GM18517 (cell line): ENCODE measurements around the gene FOXL3.
"Not testable (repeated sequence)": the region's sequence is repeated elsewhere in the genome, so short reads cannot be mapped to it uniquely, and the experiment has no call there.

Source experiments
- ATAC-seq: cut with Tn5 transposase; IDR thresholded peaks from one replicate; pipeline ENCODE4 v1.9.1; 2021; ENCODE audit warnings: mild to moderate bottlenecking, moderate library complexity; ENCODE audit not compliant: unreplicated experiment

The FOXL3 gene

DNA sequence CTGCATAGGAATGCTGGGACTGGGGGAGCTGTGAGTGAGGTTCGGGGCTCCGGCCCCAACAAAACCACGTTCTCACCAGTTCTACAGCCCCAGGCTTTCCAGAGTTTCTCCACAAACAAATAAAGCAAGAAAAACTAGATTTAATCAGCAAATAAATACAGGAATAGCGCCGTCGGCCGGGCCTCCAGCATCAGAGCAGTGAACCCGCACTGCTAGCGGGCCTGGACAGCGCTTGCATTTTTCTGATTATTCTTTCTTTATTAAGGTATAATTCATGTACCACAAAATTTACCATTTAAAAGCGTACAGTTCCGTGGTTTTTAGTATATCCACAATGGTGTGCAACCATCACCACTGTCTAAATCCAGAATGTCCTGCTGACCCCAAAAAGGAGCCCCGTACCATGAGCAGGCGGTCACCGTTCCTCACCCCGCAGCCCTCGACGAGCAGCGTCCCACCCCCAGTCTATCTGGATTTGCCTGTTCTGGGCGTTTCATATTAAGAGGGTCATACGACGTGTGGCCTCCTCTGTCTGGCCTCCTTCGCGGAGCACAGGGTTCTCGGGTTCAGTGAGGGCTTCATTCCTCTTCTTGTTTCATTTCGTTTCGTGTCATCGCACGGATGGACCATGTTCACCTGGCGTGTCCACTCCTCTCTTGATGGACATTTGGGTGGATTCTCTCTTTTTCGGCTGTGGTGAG, 35.5 kb upstream of the FOXL3 start:
- no peak for ATAC-seq

DNA sequence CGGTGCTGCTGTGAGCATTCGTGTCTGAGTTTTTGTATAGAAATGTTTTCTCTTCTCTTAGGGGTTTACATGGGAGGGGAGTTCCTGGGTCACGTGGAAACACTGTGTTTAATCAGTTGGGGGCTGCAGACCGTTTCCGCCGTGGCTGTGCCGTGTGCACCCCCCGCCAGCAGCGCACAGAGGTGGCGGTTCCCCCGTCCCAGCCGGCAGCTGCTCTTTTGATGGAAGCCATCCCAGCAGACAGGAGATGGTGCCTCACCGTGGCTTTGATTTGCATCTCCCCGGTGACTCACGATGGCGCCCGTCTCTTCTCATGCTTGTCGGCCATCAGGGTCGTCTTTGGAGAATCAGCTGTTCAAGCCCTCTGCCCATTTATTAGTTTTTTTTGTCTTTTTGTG, 34.9 kb upstream of the FOXL3 start:
- ATAC-seq: no peak

DNA sequence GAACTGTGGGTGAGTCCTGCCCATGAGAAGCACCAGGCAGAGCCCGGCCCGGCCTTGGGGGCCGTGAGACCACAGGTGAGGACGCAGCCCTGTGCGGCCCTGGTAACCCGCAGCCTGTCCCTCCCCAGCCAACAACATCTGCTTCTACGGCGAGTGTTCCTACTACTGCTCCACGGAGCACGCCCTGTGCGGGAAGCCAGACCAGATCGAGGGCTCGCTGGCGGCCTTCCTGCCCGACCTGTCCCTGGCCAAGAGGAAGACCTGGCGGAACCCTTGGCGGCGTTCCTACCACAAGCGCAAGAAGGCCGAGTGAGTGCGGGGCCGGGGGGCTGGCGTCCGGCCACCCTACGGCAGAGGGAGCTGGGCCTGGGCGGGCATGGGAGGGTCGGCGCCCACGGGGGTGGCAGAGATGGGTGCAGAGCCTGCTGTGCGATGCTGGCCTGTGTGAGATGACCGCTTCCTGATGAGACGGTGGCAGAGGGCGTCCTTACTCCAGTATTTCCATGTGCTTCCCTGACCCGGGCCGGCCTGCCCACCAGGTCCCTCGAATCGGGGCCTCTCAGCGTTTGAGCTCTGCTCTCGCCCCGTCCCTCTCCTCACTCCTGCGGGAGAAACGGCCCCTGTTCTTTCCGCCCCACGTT, 34.1 kb upstream of the FOXL3 start:
- no peak for ATAC-seq

DNA sequence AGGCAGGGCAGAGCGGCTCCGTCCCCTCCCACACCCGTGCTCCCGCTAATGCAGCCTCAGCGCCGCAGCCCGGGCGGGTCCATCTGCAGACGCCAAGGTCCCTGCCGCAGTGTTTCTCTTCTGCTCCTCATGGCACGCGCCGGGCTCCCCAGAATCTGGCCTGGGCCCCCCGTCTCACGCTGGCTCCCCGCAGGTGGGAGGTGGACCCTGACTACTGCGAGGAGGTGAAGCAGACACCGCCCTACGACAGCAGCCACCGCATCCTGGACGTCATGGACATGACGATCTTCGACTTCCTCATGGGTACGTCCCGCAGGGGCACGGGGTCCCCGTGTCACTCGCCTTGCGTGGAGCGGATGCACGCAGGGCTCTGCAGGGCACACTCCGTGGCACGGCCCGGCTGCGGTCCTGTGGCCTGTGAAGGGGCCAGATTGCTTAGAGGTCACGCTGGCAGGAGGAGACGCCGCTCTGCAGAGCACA, 33.5 kb upstream of the FOXL3 start:
- no peak for ATAC-seq

DNA sequence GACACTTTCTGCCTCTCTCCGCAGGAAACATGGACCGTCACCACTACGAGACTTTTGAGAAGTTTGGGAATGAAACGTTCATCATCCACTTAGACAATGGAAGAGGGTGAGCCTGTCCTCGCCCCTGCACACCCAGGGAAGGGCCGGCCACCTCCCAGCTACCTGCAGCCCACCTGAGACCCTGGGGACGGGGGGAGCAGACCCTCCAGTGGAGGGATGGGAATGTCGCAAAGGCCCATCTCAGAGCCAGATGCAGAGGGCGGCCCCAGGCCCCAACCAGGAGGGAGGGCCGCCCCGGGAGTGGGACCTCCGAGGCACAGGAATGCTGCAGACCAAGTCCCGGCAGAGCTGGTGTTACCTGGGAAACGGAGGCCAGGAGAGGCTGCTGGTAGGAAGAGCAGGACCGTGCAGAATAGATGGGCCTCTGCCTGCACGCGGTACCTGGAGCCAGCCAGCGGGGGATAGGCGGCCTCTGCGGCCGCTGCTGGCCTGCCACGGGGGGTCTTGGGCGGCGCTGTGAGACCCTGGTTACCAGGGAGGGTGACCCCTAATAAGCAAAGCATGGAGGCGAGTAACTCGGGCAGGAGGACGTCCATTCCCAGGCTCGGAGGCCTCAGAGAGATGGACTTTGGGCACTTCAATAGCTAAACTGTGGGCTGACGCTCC, 32.9 kb upstream of the FOXL3 start:
- ATAC-seq: no peak

DNA sequence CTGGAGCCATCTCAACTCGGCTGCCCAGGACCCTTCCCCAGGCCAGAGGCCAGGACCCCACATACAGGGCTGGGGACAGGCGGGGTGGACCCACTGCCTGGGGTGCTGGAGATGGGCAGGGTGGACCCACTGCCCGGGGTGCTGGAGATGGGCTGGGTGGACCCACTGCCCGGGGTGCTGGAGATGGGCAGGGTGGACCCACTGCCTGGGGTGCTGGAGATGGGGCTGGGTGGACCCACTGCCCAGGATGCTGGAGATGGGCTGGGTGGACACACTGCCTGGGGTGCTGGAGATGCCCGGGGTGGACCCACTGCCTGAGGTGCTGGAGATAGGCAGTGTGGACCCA, 32.4 kb upstream of the FOXL3 start:
- ATAC-seq: no peak

DNA sequence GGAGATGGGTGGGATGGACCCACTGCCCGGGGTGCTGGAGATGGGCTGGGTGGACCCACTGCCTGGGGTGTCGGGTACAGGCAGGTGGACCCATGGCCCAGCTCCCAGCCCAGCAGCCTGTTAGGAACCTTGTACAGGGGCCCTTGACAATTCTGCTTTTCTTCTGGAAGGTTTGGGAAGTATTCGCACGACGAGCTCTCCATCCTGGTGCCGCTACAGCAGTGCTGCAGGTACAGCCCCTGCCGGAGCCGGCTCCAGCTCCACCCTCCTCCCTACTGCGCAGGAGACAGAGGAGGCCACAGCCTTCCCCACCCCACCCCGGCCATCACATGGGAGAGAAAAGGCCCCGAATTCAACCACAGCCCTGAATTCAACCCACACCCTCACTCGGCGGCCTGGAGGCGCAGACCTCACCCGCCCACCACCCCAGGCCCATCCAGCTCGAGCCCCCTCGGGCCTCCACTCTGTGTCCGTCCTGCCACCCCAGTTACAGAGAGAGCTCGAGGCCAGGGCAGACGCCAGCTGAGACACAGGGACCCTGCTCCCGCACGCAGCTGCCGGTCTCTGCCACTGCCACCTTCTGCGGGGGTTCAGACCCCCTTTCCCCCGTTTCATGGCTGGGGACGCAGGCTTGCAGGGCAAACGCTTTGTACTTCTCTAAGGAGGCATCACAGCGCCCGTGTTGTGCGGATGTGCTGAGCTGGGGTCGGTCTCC, 31.3 kb upstream of the FOXL3 start:
- ATAC-seq: no peak

DNA sequence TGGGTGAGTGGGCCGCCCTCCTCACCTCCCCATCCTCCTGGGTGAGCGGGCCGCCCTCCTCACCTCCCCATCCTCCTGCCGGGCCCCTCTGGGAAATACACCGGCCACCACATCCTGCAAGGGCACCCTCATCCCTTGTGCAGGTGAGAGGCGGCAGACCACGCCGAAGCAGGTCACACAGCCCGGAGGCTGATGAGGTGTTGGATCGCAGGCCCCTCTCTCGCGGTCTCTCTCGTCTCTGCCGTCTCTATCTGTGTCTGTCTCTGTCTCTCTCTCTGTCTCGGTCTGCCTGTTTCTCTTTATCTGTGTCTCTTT, 30.8 kb upstream of the FOXL3 start:
- ATAC-seq: no peak

DNA sequence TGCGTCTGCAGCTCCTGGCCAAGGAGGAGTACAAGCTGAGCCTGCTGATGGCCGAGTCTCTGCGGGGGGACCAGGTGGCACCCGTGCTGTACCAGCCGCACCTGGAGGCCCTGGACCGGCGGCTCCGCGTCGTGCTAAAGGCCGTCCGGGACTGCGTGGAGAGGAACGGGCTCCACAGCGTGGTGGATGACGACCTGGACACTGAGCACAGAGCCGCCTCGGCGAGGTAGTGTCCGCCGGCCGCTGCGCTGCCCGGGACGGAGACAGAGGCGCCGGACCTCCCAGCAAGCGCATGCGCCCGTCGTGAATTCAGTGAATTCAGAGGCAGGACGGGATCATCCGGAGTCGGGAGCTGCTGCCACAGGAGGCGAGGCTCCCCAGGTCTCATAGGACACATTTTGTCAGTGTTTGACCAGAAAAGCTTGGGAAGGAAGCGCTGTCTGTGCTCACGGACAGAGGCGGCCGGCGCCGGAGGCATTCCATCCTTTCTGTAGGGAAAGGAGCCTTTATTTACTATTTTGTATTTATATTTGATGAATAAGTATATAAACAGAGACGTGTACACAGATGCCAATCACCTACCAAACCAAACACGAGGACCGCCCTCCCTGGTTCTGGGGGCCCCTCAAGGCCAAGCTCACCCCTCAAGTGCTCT, 30.1 kb upstream of the FOXL3 start:
- no peak for ATAC-seq

DNA sequence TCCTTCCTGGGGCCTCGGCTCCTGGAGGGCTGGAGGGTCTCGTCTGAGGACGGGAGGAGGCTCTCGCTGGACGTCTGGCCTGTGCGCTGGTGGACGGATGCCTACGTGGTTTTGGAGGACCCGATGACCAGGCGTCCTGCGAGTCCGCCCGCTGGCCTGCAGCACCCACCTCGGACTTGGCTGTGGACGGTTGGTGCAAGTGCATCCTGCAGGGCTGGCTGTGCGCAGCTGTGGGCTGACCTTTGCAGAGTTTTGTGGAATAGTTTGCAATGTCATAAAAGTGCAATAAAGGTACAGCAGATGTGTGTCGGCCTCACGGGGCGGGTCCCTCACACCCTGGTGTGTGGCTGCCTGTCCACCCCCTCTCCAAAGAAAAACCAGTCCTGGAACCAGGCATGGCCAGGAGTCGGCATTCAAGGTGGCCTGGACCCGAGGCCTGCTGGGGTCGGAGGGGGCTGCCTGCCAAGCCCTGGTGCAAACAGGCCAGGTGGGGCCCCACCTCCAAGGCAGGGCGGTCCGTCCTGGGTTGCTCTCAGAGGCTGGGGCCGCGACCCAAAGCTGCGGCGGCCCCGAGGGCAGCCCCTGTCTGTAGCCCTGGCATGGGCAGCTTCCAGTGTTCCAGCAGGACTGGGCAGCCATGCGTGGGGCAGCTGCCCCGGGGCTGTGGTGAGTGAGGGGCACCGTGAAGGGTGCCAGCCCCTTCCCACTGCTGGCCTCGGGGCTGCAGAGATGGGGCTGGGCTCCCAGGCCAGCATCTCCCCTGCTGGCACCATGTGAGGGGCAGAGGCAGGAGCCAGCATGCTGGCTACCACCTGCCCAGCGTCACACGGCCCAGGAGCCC, 29.3 kb upstream of the FOXL3 start:
- ATAC-seq: no peak

DNA sequence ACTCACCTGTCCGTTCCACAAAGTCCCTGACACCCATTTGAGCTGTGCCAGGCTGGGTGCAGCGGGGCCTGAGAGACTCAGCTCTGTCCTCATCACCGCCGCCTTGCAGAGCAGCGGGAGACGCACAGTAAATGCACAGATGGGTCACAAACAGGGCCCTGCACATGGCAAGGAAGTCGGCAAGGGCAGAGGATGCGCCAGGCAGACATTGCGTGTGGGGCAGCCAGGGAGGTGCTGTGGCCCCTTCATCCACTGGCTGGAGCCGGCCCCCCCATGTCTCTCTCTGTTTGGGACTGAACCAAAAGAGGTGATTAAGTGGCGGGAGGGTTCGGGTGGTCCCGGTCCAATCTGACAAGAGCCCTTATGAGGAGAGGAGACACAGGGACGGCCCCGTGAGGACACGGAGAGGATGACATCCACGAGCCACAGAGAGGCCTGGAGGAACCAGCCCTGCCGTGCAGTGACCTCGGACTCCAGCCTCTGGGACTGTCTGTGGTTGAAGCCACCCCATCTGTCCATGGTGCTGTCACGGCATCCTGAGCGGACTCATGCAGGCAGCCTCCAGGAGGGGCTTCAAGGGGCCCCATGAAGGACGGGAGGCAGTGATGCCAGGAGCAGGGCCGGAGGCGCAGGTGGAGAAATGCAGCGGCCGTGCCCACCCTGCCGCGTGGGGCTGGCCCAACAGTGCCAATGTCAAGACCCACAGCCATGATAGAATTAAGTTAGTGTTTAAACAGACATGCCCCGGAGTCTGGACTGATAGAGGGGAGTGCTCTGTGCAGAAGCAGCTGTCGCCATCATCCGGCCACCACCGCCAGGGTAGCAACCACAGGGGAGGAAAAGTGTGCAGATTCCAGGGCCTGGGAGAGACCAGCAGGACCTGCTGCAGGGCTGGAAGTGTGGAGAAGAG, 28.4 kb upstream of the FOXL3 start:
- ATAC-seq: no peak

DNA sequence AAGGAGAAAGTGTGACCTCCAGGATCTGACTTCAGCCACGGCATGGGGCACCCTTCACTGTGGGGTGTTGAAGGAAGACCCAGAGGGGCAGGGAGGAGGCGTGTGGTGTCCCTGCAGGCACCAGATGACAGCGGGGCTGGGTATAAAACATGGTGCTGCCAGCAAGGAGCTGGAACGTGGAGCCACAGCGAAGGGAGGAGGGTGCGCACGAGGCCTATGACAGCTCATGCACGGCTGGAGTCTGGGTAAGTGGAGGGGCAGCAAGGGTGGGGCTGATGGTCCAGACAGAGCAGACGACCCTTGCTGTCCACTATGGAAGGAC, 27.8 kb upstream of the FOXL3 start:
- no peak for ATAC-seq

DNA sequence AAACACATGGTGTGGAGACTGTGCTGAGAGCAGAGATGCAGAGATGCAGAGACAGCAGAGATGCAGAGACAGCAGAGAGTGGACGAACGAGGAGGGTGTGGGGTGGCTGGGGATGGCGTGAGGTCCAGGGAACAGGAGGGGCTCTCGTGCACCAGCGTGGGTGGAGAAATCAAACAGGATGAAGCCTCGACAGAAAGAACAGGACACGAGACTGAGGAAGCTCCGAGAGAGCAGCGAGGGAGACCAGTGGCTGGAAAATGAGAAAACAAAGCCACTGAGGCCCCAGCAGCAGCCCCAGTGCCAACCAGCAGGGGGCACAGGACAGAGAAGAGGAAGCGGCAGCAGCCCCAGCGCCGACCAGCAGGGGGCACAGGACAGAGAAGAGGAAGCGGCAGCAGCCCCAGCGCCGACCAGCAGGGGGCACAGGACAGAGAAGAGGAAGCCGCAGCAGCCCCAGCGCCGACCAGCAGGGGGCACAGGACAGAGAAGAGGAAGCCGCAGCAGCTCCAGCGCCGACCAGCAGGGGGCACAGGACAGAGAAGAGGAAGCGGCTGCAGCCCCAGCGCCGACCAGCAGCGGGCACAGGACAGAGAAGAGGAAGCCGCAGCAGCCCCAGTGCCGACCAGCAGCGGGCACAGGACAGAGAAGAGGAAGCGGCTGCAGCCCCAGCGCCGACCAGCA, 27.2 kb upstream of the FOXL3 start:
- not testable (repeated sequence) for ATAC-seq

DNA sequence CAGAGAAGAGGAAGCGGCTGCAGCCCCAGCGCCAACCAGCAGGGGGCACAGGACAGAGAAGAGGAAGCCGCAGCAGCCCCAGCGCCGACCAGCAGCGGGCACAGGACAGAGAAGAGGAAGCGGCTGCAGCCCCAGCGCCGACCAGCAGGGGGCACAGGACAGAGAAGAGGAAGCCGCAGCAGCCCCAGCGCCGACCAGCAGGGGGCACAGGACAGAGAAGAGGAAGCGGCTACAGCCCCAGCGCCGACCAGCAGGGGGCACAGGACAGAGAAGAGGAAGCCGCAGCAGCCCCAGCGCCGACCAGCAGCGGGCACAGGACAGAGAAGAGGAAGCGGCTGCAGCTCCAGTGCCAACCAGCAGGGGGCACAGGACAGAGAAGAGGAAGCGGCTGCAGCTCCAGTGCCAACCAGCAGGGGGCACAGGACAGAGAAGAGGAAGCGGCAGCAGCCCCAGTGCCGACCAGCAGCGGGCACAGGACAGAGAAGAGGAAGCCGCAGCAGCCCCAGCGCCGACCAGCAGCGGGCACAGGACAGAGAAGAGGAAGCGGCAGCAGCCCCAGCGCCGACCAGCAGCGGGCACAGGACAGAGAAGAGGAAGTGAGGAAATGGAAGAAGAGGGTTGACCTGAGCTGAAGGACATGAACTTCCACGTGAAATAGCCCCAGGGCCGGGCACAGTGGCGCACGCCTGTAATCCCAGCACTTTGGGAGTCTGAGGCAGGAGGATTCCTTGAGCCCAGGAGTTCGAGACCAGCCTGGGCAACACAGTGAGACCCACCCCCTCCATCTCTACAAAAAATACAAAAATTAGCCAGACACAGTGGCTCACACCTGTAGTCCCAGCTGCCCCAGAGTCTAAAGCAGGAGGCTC, 26.3 kb upstream of the FOXL3 start:
- not testable (repeated sequence) for ATAC-seq

DNA sequence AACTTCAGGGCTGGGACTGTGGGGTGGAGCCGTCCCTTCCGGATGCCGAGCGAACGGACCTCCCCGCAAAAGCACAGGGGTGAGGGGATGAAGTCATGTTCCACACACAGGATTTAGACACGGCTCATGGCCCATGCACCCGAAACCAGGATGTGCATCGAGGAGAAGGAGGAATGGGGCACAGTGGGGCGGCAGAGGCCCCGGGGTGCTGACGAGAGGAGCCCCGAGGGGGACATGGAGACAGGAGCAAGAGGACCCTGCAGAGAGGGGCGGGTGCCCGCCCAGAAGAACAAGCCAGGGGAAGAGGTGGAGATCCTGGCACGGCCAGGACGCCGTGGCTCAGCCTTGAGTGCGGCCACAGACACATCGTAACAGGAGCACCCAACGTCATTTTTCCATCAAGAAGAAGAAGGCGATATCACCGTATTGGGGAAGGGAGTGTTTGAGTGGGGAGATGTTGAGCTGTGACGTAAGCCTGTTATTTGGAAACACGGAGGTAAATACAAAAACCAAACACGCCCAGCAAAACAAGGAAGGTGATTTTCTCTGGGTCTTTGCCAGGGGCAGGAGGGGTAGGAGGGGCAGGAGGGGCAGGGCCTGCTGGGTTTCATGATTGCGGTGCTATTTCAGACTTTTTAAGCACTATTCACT, 25.3 kb upstream of the FOXL3 start:
- ATAC-seq: no peak

DNA sequence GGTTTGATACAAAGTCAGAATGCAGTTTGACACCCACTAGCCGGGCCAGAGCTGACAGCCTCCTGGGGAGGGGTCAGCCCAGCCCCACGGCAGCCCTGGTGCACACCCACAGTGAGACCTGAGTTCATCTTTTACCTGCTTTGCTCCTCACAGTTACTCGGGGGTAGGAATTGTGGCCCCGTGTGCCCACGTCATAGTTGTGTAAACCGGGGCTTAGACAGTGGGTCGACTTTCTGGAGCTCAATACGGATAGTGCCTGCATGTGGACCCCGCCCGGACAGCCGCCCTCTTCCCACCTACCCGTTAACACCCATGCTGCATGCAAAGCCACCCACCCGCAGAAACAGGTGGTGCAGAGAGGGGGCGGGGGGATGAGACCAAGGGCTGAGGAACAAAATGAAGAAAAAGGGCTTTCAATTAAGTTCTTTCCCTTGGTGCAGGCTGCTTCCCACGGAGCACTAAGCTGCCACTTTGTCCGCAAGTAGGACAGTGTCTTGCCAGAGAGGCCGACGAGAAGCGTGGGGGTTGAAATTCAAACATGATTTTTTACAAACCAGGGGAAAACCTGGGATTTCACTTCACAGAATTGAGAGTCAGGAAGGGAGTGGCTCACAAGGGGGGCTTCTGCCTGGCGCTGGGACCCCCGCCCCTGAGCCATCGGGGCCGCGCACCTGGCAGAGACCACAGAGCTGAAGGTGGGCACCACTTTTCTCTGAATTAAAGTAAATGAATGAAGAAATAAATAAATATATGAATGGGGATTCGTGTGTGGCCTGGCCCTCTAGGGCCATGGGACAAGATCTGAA, 24.6 kb upstream of the FOXL3 start:
- no peak for ATAC-seq
